Mesodermal cell (in vitro differentiated cells): Measurements from ENCODE around the gene ANAPC1.
"Not testable (repeated sequence)": the region's sequence is repeated elsewhere in the genome, so short reads cannot be mapped to it uniquely, and the experiment has no call there.

Experiments
- H3K27ac ChIP-seq: 2 replicates; pipeline ENCODE4 v1.7.0; 2013; ENCODE audit warnings: mild to moderate bottlenecking, low read depth, low read length, moderate library complexity; ENCODE audit not compliant: severe bottlenecking
- H3K36me3 ChIP-seq: 2 replicates; pipeline ENCODE4 v1.7.1; 2013; ENCODE audit warnings: mild to moderate bottlenecking, low read length, moderate library complexity; ENCODE audit not compliant: control insufficient read depth, insufficient read depth
- H3K4me1 ChIP-seq: one replicate; pipeline ENCODE4 v1.7.1; 2013; ENCODE audit warnings: mild to moderate bottlenecking, low read length; ENCODE audit not compliant: insufficient read depth, control insufficient read depth, poor library complexity, severe bottlenecking
- H3K4me3 ChIP-seq: 2 replicates; pipeline ENCODE4 v1.7.0; 2013; ENCODE audit warnings: low read length, control low read depth, mild to moderate bottlenecking; ENCODE audit not compliant: insufficient read depth, poor library complexity, severe bottlenecking; ENCODE audit errors: extremely low read depth
- H3K9me3 ChIP-seq: 2 replicates; pipeline ENCODE4 v1.7.1; 2013; ENCODE audit warnings: mild to moderate bottlenecking, low read length, moderate library complexity; ENCODE audit not compliant: control insufficient read depth
- WGBS, 2 experiments: methylation state at CpG; one replicate each; pipeline ENCODE4 v1.1.5; 2013; ENCODE audit warnings: missing lambda C conversion rate in 2 of 2; ENCODE audit not compliant: insufficient coverage in 2 of 2; 5-methylcytosine and 5-hydroxymethylcytosine counted together

Gene ANAPC1

GRCh38 chr2:111764151-111764550, 119.8 kb downstream of the ANAPC1 start:
- H3K4me3 ChIP-seq, H3K36me3 ChIP-seq, H3K9me3 ChIP-seq, H3K27ac ChIP-seq, H3K4me1 ChIP-seq: not testable (repeated sequence)
- WGBS, 2 experiments: 85 to 100% methylated on average over 1 to 2 of the region's 4 CpGs

- H3K9me3 ChIP-seq, H3K4me1 ChIP-seq, H3K4me3 ChIP-seq, H3K27ac ChIP-seq, H3K36me3 ChIP-seq: not testable (repeated sequence)
- 100% methylated on average over 2 to 3 of the region's 9 CpGs for WGBS, 2 experiments
These were observed 123.2 kb downstream of the ANAPC1 start for GRCh38 chr2:111760697-111761284.

GRCh38 chr2:111752533-111752932, 131.5 kb downstream of the ANAPC1 start:
- H3K27ac ChIP-seq, H3K4me1 ChIP-seq, H3K9me3 ChIP-seq, H3K4me3 ChIP-seq, H3K36me3 ChIP-seq: not testable (repeated sequence)
- no CpG with 5 or more reads among the region's 3 CpGs for WGBS, 2 experiments

GRCh38 chr2:111750641-111751040, 133.4 kb downstream of the ANAPC1 start:
- H3K9me3 ChIP-seq, H3K4me1 ChIP-seq: not testable (repeated sequence)
- no CpG with 5 or more reads among the region's 1 CpG for WGBS, 2 experiments

GRCh38 chr2:111748429-111748828, 135.6 kb downstream of the ANAPC1 start:
- H3K4me1 ChIP-seq, H3K27ac ChIP-seq, H3K9me3 ChIP-seq, H3K4me3 ChIP-seq, H3K36me3 ChIP-seq: not testable (repeated sequence)
- WGBS, 2 experiments: 87 to 93% methylated on average over 2 of the region's 4 CpGs

More at GRCh38 chr2:111750641-111751040, 133.4 kb downstream of the ANAPC1 start:
- not testable (repeated sequence) for H3K4me3 ChIP-seq, H3K27ac ChIP-seq, H3K36me3 ChIP-seq

GRCh38 chr2:111747410-111748115, 136.4 kb downstream of the ANAPC1 start:
- H3K36me3 ChIP-seq, H3K4me1 ChIP-seq, H3K27ac ChIP-seq, H3K9me3 ChIP-seq, H3K4me3 ChIP-seq: not testable (repeated sequence)
- 13% methylated on average over 1 of the region's 23 CpGs; no CpG with 5 or more reads in 1 of the 2 experiments for WGBS, 2 experiments

GRCh38 chr2:111744751-111745150, 139.2 kb downstream of the ANAPC1 start:
- not testable (repeated sequence) for H3K27ac ChIP-seq, H3K4me1 ChIP-seq, H3K4me3 ChIP-seq, H3K9me3 ChIP-seq, H3K36me3 ChIP-seq
- WGBS, 2 experiments: 85 to 100% methylated on average over 2 of the region's 8 CpGs

- not testable (repeated sequence) for H3K9me3 ChIP-seq, H3K27ac ChIP-seq, H3K4me3 ChIP-seq, H3K4me1 ChIP-seq, H3K36me3 ChIP-seq
- no CpG with 5 or more reads among the region's 3 CpGs for WGBS, 2 experiments
These were observed 142.5 kb downstream of the ANAPC1 start for GRCh38 chr2:111741517-111741916.

- H3K9me3 ChIP-seq, H3K4me1 ChIP-seq, H3K36me3 ChIP-seq, H3K27ac ChIP-seq, H3K4me3 ChIP-seq: not testable (repeated sequence)
- 76 to 100% methylated on average over 2 to 4 of the region's 9 CpGs for WGBS, 2 experiments
These were observed 147.9 kb downstream of the ANAPC1 start for GRCh38 chr2:111735838-111736721.

GRCh38 chr2:111735420-111735819, 148.6 kb downstream of the ANAPC1 start:
- H3K9me3 ChIP-seq, H3K36me3 ChIP-seq, H3K27ac ChIP-seq, H3K4me1 ChIP-seq, H3K4me3 ChIP-seq: not testable (repeated sequence)
- WGBS, 2 experiments: no CpG with 5 or more reads among the region's 6 CpGs
